ENCODE data around the gene AFTPH. TPM values are rescaled to one million over a fixed set of nuclear protein-coding genes. Genes with fewer than 3 reads are reported as not detected.

AFTPH gene
- total RNA-seq, 1 experiment from 2014 or later = 14.9 TPM

DNA sequence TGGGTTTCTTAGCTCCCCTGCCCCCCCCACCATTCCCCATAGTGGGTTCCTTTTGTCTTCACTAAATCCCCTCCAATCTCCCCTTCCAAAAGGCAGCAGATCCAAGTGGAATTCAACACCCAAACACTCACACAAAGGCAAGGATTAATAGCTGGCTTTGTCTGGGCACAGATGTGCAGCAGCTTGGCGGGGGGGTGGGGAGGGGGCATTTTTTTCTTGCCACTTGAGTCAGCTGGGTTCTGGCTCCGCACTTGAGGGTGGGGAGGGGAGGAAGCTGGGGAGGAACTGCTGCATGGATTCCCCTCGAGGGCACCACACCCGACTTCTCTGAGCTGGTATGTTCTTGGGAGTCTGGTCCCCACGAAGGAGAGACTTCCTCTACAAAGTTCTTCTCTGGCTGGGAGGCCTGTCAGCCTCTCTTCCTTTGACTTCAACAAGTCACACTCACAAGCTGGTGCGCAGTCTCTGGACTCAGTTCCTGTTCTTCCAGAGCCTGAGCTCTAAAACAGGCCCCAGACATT is 93.6 kb downstream of the AFTPH start (continued):
- TF ChIP-seq, protein P1, sequence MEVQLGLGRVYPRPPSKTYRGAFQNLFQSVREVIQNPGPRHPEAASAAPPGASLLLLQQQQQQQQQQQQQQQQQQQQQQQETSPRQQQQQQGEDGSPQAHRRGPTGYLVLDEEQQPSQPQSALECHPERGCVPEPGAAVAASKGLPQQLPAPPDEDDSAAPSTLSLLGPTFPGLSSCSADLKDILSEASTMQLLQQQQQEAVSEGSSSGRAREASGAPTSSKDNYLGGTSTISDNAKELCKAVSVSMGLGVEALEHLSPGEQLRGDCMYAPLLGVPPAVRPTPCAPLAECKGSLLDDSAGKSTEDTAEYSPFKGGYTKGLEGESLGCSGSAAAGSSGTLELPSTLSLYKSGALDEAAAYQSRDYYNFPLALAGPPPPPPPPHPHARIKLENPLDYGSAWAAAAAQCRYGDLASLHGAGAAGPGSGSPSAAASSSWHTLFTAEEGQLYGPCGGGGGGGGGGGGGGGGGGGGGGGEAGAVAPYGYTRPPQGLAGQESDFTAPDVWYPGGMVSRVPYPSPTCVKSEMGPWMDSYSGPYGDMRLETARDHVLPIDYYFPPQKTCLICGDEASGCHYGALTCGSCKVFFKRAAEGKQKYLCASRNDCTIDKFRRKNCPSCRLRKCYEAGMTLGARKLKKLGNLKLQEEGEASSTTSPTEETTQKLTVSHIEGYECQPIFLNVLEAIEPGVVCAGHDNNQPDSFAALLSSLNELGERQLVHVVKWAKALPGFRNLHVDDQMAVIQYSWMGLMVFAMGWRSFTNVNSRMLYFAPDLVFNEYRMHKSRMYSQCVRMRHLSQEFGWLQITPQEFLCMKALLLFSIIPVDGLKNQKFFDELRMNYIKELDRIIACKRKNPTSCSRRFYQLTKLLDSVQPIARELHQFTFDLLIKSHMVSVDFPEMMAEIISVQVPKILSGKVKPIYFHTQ (CRISPR knock-in tag; IDR thresholded peaks at IDR 0.05) = no peak
- no peak for TF ChIP-seq JUN (CRISPR knock-in tag; IDR thresholded peaks at IDR 0.05)
- no peak for TF ChIP-seq IRF2 (CRISPR knock-in tag; IDR thresholded peaks at IDR 0.05; ENCODE audit: borderline replicate concordance, low read depth)
- no peak for TF ChIP-seq ZNF671 (CRISPR knock-in tag; IDR thresholded peaks at IDR 0.05)
- TF ChIP-seq, protein P2, sequence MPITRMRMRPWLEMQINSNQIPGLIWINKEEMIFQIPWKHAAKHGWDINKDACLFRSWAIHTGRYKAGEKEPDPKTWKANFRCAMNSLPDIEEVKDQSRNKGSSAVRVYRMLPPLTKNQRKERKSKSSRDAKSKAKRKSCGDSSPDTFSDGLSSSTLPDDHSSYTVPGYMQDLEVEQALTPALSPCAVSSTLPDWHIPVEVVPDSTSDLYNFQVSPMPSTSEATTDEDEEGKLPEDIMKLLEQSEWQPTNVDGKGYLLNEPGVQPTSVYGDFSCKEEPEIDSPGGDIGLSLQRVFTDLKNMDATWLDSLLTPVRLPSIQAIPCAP (CRISPR knock-in tag; IDR thresholded peaks at IDR 0.05) = no peak
- TF ChIP-seq, protein P3, sequence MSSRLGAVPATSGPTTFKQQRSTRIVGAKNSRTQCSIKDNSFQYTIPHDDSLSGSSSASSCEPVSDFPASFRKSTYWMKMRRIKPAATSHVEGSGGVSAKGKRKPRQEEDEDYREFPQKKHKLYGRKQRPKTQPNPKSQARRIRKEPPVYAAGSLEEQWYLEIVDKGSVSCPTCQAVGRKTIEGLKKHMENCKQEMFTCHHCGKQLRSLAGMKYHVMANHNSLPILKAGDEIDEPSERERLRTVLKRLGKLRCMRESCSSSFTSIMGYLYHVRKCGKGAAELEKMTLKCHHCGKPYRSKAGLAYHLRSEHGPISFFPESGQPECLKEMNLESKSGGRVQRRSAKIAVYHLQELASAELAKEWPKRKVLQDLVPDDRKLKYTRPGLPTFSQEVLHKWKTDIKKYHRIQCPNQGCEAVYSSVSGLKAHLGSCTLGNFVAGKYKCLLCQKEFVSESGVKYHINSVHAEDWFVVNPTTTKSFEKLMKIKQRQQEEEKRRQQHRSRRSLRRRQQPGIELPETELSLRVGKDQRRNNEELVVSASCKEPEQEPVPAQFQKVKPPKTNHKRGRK (CRISPR knock-in tag; IDR thresholded peaks at IDR 0.05; ENCODE audit: borderline replicate concordance) = no peak

- Mint-ChIP-seq H3K9me3 (no peaks in the 10 kb centered on the region), H3K36me3 (no peaks in the 10 kb centered on the region), H3K27ac (no peak overlapping the region), H3K4me1 (peaks cover 51% of the 10 kb centered on the region), H3K27me3 (ENCODE audit: low read depth) (peaks cover 6% of the 10 kb centered on the region), H3K4me3 (no peak overlapping the region)
- ATAC-seq (no peak), DNase-seq (ENCODE audit: low spot score) (no peak)
- CTCF ChIA-PET = interaction anchor here (1.1 to 1.7 kb wide), 3 partner anchors 26 to 302 kb away, joined by 4 to 8 read pairs (median 5); partner anchors contain the start of gene SERTAD2
- POLR2A ChIA-PET = no interaction called here
- TF ChIP-seq, protein P1 (CRISPR knock-in tag; IDR thresholded peaks at IDR 0.05) = no peak
- TF ChIP-seq SMAD4 (CRISPR knock-in tag; IDR thresholded peaks at IDR 0.05) = no peak
- TF ChIP-seq, protein P4, sequence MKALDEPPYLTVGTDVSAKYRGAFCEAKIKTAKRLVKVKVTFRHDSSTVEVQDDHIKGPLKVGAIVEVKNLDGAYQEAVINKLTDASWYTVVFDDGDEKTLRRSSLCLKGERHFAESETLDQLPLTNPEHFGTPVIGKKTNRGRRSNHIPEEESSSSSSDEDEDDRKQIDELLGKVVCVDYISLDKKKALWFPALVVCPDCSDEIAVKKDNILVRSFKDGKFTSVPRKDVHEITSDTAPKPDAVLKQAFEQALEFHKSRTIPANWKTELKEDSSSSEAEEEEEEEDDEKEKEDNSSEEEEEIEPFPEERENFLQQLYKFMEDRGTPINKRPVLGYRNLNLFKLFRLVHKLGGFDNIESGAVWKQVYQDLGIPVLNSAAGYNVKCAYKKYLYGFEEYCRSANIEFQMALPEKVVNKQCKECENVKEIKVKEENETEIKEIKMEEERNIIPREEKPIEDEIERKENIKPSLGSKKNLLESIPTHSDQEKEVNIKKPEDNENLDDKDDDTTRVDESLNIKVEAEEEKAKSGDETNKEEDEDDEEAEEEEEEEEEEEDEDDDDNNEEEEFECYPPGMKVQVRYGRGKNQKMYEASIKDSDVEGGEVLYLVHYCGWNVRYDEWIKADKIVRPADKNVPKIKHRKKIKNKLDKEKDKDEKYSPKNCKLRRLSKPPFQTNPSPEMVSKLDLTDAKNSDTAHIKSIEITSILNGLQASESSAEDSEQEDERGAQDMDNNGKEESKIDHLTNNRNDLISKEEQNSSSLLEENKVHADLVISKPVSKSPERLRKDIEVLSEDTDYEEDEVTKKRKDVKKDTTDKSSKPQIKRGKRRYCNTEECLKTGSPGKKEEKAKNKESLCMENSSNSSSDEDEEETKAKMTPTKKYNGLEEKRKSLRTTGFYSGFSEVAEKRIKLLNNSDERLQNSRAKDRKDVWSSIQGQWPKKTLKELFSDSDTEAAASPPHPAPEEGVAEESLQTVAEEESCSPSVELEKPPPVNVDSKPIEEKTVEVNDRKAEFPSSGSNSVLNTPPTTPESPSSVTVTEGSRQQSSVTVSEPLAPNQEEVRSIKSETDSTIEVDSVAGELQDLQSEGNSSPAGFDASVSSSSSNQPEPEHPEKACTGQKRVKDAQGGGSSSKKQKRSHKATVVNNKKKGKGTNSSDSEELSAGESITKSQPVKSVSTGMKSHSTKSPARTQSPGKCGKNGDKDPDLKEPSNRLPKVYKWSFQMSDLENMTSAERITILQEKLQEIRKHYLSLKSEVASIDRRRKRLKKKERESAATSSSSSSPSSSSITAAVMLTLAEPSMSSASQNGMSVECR (CRISPR knock-in tag; IDR thresholded peaks at IDR 0.05; ENCODE audit: borderline replicate concordance) = no peak
- TF ChIP-seq, protein P5, sequence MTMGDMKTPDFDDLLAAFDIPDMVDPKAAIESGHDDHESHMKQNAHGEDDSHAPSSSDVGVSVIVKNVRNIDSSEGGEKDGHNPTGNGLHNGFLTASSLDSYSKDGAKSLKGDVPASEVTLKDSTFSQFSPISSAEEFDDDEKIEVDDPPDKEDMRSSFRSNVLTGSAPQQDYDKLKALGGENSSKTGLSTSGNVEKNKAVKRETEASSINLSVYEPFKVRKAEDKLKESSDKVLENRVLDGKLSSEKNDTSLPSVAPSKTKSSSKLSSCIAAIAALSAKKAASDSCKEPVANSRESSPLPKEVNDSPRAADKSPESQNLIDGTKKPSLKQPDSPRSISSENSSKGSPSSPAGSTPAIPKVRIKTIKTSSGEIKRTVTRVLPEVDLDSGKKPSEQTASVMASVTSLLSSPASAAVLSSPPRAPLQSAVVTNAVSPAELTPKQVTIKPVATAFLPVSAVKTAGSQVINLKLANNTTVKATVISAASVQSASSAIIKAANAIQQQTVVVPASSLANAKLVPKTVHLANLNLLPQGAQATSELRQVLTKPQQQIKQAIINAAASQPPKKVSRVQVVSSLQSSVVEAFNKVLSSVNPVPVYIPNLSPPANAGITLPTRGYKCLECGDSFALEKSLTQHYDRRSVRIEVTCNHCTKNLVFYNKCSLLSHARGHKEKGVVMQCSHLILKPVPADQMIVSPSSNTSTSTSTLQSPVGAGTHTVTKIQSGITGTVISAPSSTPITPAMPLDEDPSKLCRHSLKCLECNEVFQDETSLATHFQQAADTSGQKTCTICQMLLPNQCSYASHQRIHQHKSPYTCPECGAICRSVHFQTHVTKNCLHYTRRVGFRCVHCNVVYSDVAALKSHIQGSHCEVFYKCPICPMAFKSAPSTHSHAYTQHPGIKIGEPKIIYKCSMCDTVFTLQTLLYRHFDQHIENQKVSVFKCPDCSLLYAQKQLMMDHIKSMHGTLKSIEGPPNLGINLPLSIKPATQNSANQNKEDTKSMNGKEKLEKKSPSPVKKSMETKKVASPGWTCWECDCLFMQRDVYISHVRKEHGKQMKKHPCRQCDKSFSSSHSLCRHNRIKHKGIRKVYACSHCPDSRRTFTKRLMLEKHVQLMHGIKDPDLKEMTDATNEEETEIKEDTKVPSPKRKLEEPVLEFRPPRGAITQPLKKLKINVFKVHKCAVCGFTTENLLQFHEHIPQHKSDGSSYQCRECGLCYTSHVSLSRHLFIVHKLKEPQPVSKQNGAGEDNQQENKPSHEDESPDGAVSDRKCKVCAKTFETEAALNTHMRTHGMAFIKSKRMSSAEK (CRISPR knock-in tag; IDR thresholded peaks at IDR 0.05; ENCODE audit: borderline replicate concordance) = no peak
- TF ChIP-seq, protein P6, sequence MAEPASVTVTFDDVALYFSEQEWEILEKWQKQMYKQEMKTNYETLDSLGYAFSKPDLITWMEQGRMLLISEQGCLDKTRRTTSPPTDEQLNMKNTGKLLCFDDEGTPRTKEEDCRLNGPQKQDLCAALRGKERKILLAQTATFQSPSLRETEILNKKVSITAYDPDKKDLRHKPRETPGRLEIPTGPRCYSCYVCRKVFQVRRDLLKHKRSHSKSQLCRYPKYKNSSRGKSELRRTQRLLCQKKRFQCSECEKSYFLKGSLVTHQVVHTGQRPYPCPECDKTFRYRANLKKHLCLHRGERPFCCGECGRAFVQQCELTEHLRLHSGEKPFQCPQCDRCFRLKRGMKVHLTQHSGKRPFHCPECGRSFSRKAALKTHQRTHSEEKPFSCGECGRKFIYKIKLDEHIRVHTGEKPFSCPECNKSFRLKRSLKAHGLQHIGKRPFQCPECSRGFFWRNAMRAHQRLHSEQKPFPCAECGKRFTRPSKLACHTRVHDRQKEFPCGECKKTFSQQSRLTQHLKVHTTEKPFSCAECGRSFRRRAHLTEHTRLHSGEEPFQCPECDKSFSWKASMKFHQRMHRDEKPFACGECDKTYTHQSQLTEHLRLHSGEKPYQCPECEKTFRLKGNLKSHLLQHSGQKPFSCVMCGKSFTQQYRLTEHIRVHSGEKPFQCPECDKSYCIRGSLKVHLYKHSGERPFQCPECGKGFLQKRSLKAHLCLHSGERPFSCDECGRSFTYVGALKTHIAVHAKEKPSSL (CRISPR knock-in tag; conservative IDR thresholded peaks at IDR 0.05) = no peak
- no peak for TF ChIP-seq FOXK1 (CRISPR knock-in tag; IDR thresholded peaks at IDR 0.05)
- TF ChIP-seq NFATC4 (CRISPR knock-in tag; IDR thresholded peaks at IDR 0.05) = no peak
- TF ChIP-seq CREM (CRISPR knock-in tag; IDR thresholded peaks at IDR 0.05) = no peak
- TF ChIP-seq, protein P7, sequence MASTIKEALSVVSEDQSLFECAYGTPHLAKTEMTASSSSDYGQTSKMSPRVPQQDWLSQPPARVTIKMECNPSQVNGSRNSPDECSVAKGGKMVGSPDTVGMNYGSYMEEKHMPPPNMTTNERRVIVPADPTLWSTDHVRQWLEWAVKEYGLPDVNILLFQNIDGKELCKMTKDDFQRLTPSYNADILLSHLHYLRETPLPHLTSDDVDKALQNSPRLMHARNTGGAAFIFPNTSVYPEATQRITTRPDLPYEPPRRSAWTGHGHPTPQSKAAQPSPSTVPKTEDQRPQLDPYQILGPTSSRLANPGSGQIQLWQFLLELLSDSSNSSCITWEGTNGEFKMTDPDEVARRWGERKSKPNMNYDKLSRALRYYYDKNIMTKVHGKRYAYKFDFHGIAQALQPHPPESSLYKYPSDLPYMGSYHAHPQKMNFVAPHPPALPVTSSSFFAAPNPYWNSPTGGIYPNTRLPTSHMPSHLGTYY (CRISPR knock-in tag; IDR thresholded peaks at IDR 0.05) = no peak
Measured at GRCh38 chr2:64620661-64621060, 96.5 kb downstream of the AFTPH start.
